Astrocyte (in vitro differentiated cells and primary cell): Measurements from ENCODE around the gene TFDP2. TPM values are rescaled to one million over a fixed set of nuclear protein-coding genes. Genes with fewer than 3 reads are reported as not detected.

ENCODE experiments used
- DNase-seq: peaks from one replicate; pipeline ENCODE4 v3.0.0-alpha.2; 2010; ENCODE audit warnings: low read depth
- FAIRE-seq: peaks from 2 replicates; lab custom pipeline; 2011; peaks lifted over from hg19 to GRCh38; lab: Jason Lieb, UNC
- H2AFZ ChIP-seq: 2 replicates; pipeline ENCODE4 v1.6.0; 2012; ENCODE audit warnings: low read depth, low read length, inconsistent platforms
- H3K27ac ChIP-seq: 2 replicates; pipeline ENCODE4 v1.5.1; 2011; ENCODE audit warnings: low read depth, low read length, inconsistent platforms
- H3K27me3 ChIP-seq: 2 replicates; pipeline ENCODE4 v1.6.0; 2011; ENCODE audit warnings: low read length, inconsistent platforms; ENCODE audit not compliant: insufficient read depth
- H3K36me3 ChIP-seq: 2 replicates; pipeline ENCODE4 v1.5.1; 2011; ENCODE audit warnings: low read length, inconsistent platforms; ENCODE audit not compliant: insufficient read depth
- H3K4me1 ChIP-seq: 2 replicates; pipeline ENCODE4 v1.5.1; 2011; ENCODE audit warnings: low read length, inconsistent platforms; ENCODE audit not compliant: insufficient read depth
- H3K4me2 ChIP-seq: 2 replicates; pipeline ENCODE4 v1.6.0; 2012; ENCODE audit warnings: low read length, inconsistent platforms
- H3K4me3 ChIP-seq: 2 replicates; pipeline ENCODE4 v1.5.1; 2011; ENCODE audit warnings: low read depth, mild to moderate bottlenecking, low read length, inconsistent platforms; ENCODE audit not compliant: insufficient read depth
- H3K79me2 ChIP-seq: 2 replicates; pipeline ENCODE4 v1.6.0; 2012; ENCODE audit warnings: mild to moderate bottlenecking, low read length, inconsistent platforms; ENCODE audit not compliant: insufficient read depth
- H3K9ac ChIP-seq: 2 replicates; pipeline ENCODE4 v1.6.0; 2012; ENCODE audit warnings: mild to moderate bottlenecking, low read length, inconsistent platforms
- H3K9me3 ChIP-seq: 2 replicates; pipeline ENCODE4 v1.5.1; 2012; ENCODE audit warnings: low read depth, mild to moderate bottlenecking, low read length, inconsistent platforms; ENCODE audit not compliant: insufficient read depth
- H4K20me1 ChIP-seq: 2 replicates; pipeline ENCODE4 v1.6.0; 2012; ENCODE audit warnings: low read length, inconsistent platforms; ENCODE audit not compliant: insufficient read depth
- H3K27ac Mint-ChIP-seq: one replicate; pipeline ENCODE4 v1.8.0; 2021; ENCODE audit warnings: mild to moderate bottlenecking, mixed read lengths; ENCODE audit not compliant: unreplicated experiment
- H3K27me3 Mint-ChIP-seq: one replicate; pipeline ENCODE4 v1.8.0; 2021; ENCODE audit warnings: low read depth, mixed read lengths; ENCODE audit not compliant: unreplicated experiment
- H3K36me3 Mint-ChIP-seq: one replicate; pipeline ENCODE4 v1.8.0; 2021; ENCODE audit warnings: low read depth, mixed read lengths; ENCODE audit not compliant: unreplicated experiment
- H3K4me1 Mint-ChIP-seq: one replicate; pipeline ENCODE4 v1.8.0; 2021; ENCODE audit warnings: low read depth, mixed read lengths; ENCODE audit not compliant: unreplicated experiment
- H3K4me3 Mint-ChIP-seq: one replicate; pipeline ENCODE4 v1.8.0; 2021; ENCODE audit warnings: mild to moderate bottlenecking, moderate library complexity, mixed read lengths; ENCODE audit not compliant: unreplicated experiment
- H3K9me3 Mint-ChIP-seq: one replicate; pipeline ENCODE4 v1.8.0; 2021; ENCODE audit warnings: mild to moderate bottlenecking, mixed read lengths; ENCODE audit not compliant: unreplicated experiment
- EZH2 ChIP-seq: IDR thresholded peaks from 2 replicates; pipeline ENCODE4 v1.6.1; 2012; ENCODE audit warnings: mild to moderate bottlenecking, low read length, inconsistent platforms; ENCODE audit not compliant: insufficient read depth
- total RNA-seq: library from RNA; stranded (reverse); gene quantifications from 2 replicates; pipeline ENCODE4 v1.2.1, GENCODE V29; 2021
- TF ChIP-seq, protein P1 (sequence below): IDR thresholded peaks from 2 replicates; pipeline ENCODE4 v1.5.1; 2011; ENCODE audit warnings: low read depth, mild to moderate bottlenecking, inconsistent platforms, low read length, moderate library complexity; ENCODE audit not compliant: insufficient read depth

The TFDP2 gene
- total RNA-seq, 1 donor from 2014 or later, result 51.0 TPM

DNA sequence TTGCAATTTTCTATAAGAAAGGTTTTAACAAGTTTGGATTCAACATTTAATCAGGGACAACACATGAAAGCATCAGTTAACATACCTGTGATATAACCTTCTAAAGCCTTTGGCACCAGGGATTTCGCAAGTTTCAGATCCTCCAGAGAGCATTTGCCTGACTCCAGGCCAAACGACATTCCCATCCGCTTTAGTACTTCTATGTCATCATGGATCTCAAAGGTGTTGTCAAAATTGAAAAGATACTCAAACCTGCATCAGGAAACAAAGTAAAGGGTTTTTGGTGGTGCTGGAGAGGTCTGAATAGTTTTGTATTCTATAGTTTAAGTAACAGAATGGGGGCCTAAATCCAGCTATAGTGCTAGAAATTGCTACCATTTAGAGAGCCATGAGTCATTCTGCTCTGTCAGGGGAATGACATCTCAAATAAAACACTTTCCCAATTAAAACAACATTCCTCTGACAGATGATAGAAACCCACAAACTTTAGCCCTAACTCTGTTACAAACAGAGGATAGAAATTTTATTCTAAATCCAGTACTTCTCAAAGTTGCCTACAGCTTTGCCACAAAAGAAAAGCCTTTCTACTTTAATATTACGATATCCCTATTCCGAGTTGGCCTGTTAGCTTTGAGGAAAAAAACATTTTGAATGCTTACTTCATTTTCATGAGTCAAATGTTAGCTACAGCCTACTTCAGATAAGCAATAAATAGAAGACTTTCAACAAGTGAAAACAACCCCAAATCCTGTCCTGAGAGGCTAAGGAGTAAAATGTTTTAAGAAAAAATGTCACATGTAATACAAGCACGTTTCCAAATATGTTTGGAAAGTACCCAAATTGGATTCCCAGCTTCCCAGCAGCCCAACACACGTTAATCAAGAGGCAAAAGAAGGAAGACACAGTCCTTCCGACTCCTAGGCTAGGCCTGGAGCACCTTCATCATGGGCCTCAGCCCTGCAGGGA is 189.5 kb downstream of the TFDP2 start:
- no peak overlapping the region for H3K4me3 Mint-ChIP-seq
- peaks cover 27% of the 10 kb centered on the region for H3K4me1 Mint-ChIP-seq
- no peaks in the 10 kb centered on the region for H3K27me3 Mint-ChIP-seq
- no peaks in the 10 kb centered on the region for H4K20me1 ChIP-seq
- peak overlapping the region; percentile 92 for H3K27ac Mint-ChIP-seq
- TF ChIP-seq, protein P1, sequence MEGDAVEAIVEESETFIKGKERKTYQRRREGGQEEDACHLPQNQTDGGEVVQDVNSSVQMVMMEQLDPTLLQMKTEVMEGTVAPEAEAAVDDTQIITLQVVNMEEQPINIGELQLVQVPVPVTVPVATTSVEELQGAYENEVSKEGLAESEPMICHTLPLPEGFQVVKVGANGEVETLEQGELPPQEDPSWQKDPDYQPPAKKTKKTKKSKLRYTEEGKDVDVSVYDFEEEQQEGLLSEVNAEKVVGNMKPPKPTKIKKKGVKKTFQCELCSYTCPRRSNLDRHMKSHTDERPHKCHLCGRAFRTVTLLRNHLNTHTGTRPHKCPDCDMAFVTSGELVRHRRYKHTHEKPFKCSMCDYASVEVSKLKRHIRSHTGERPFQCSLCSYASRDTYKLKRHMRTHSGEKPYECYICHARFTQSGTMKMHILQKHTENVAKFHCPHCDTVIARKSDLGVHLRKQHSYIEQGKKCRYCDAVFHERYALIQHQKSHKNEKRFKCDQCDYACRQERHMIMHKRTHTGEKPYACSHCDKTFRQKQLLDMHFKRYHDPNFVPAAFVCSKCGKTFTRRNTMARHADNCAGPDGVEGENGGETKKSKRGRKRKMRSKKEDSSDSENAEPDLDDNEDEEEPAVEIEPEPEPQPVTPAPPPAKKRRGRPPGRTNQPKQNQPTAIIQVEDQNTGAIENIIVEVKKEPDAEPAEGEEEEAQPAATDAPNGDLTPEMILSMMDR, result no peak
- no peak for TF ChIP-seq EZH2
- H2AFZ ChIP-seq, result peak overlapping the region; percentile 24
- no peaks in the 10 kb centered on the region for H3K9me3 Mint-ChIP-seq
- DNase-seq (peak; percentile 71), FAIRE-seq (peak; percentile 66)
- H3K36me3 Mint-ChIP-seq, result peaks cover 18% of the 10 kb centered on the region
- H3K4me2 ChIP-seq, result peak overlapping the region; percentile 81
- no peaks in the 10 kb centered on the region for H3K79me2 ChIP-seq
- H3K4me1 ChIP-seq, result peaks cover 31% of the 10 kb centered on the region
- H3K27me3 ChIP-seq, result no peaks in the 10 kb centered on the region
- H3K27ac ChIP-seq, result peak overlapping the region; percentile 96
- H3K9ac ChIP-seq, result peak overlapping the region; percentile 80
- H3K36me3 ChIP-seq, result no peaks in the 10 kb centered on the region
- peak overlapping the region; percentile 22 for H3K4me3 ChIP-seq
- no peaks in the 10 kb centered on the region for H3K9me3 ChIP-seq

- peaks cover 21% of the 10 kb centered on the region for H3K4me1 ChIP-seq
- DNase-seq (peak; percentile 82), FAIRE-seq (no peak)
- Mint-ChIP-seq H3K9me3 (no peaks in the 10 kb centered on the region), H3K4me1 (peaks cover 19% of the 10 kb centered on the region), H3K27me3 (no peaks in the 10 kb centered on the region), H3K4me3 (no peak overlapping the region), H3K27ac (peak overlapping the region; percentile 82), H3K36me3 (peaks cover 20% of the 10 kb centered on the region)
- TF ChIP-seq, protein P1, result no peak
- TF ChIP-seq EZH2, result no peak
- H3K36me3 ChIP-seq, result peaks cover 2% of the 10 kb centered on the region
- no peak overlapping the region for H3K4me3 ChIP-seq
- no peak overlapping the region for H2AFZ ChIP-seq
- peak overlapping the region; percentile 34 for H3K27ac ChIP-seq
- H3K9me3 ChIP-seq, result no peaks in the 10 kb centered on the region
- H3K9ac ChIP-seq, result peak overlapping the region; percentile 51
- no peaks in the 10 kb centered on the region for H4K20me1 ChIP-seq
- peak overlapping the region; percentile 70 for H3K4me2 ChIP-seq
- H3K79me2 ChIP-seq, result no peaks in the 10 kb centered on the region
- H3K27me3 ChIP-seq, result no peaks in the 10 kb centered on the region
Observed at GRCh38 chr3:141955175-141955574, 194.2 kb downstream of the TFDP2 start.
